ENCODE data around the gene KIF21B. TPM values are rescaled to one million over a fixed set of nuclear protein-coding genes. Genes with fewer than 3 reads are reported as not detected.

KIF21B gene
- total and polyA plus RNA-seq, 2 experiments from 2014 or later, result 0.03 TPM; not detected in 1

- H4K20me1 ChIP-seq (ENCODE audit: insufficient read depth), result no peaks in the 10 kb centered on the region
- no peak overlapping the region for H3K4me3 ChIP-seq
- peaks cover 4% of the 10 kb centered on the region; the same call in 1 of the 2 replicates for H3K27me3 ChIP-seq (replicated peaks; ENCODE audit: insufficient read depth)
- no peak overlapping the region for H3K27ac ChIP-seq
- no peak for DNase-seq
- peaks cover 5% of the 10 kb centered on the region; the same call in 1 of the 2 replicates for H3K4me1 ChIP-seq (ENCODE audit: insufficient read depth)
- H2AFZ ChIP-seq, result no peak overlapping the region
- H3K9me3 ChIP-seq (ENCODE audit: low read depth), result no peaks in the 10 kb centered on the region
- H3F3A ChIP-seq (ENCODE audit: insufficient read depth), result no peaks in the 10 kb centered on the region
- H3K79me2 ChIP-seq (ENCODE audit: insufficient read depth), result no peaks in the 10 kb centered on the region
- no peak overlapping the region for H3K9ac ChIP-seq
- TF ChIP-seq EZH2phosphoT487 (IDR thresholded peaks at IDR 0.05; ENCODE audit: insufficient read depth, low read depth) (no peak), EZH2 (IDR thresholded peaks at IDR 0.05; ENCODE audit: insufficient read depth, poor library complexity, severe bottlenecking) (no peak)
- H3K4me2 ChIP-seq (ENCODE audit: unreplicated experiment), result no peak overlapping the region
- WGBS, 2 experiments (ENCODE audit: low coverage in 1 of 2, low lambda C conversion rate in 2 of 2, missing lambda C conversion rate in 2 of 2), result 81 to 89% methylated on average over 2 of the region's 2 CpGs
- H3K36me3 ChIP-seq (ENCODE audit: low read depth), result no peaks in the 10 kb centered on the region
- in situ Hi-C loops (cut with MboI), result no loop called here
- no peaks in the 10 kb centered on the region for H3K9me2 ChIP-seq (ENCODE audit: insufficient read depth)
Observed at GRCh38 chr1:201022493-201022819, 1.1 kb downstream of the KIF21B start.

GRCh38 chr1:201021630-201022492 is 1.7 kb downstream of the KIF21B start:
- 76 to 86% methylated on average over 7 of the region's 7 CpGs for WGBS, 2 experiments (ENCODE audit: low coverage in 1 of 2, low lambda C conversion rate in 2 of 2, missing lambda C conversion rate in 2 of 2)
- Histone ChIP-seq H3K9ac (no peak overlapping the region), H3K4me2 (ENCODE audit: unreplicated experiment) (no peak overlapping the region), H3K4me1 (ENCODE audit: insufficient read depth) (peaks cover 5% of the 10 kb centered on the region; the same call in 1 of the 2 replicates), H3K9me2 (ENCODE audit: insufficient read depth) (no peaks in the 10 kb centered on the region), H3K79me2 (ENCODE audit: insufficient read depth) (no peaks in the 10 kb centered on the region), H3K9me3 (ENCODE audit: low read depth) (no peaks in the 10 kb centered on the region), H3F3A (ENCODE audit: insufficient read depth) (no peaks in the 10 kb centered on the region), H3K27ac (no peak overlapping the region), H4K20me1 (ENCODE audit: insufficient read depth) (no peaks in the 10 kb centered on the region), H3K36me3 (ENCODE audit: low read depth) (no peaks in the 10 kb centered on the region), H3K4me3 (no peak overlapping the region), H2AFZ (no peak overlapping the region), H3K27me3 (replicated peaks; ENCODE audit: insufficient read depth) (peaks cover 4% of the 10 kb centered on the region; the same call in 1 of the 2 replicates)
- TF ChIP-seq EZH2phosphoT487 (IDR thresholded peaks at IDR 0.05; ENCODE audit: insufficient read depth, low read depth) (no peak), EZH2 (IDR thresholded peaks at IDR 0.05; ENCODE audit: insufficient read depth, poor library complexity, severe bottlenecking) (no peak)
- DNase-seq, result no peak
- in situ Hi-C loops (cut with MboI), result no loop called here

- DNase-seq, result no peak
- H3K79me2 ChIP-seq (ENCODE audit: insufficient read depth), result no peaks in the 10 kb centered on the region
- in situ Hi-C loops (cut with MboI), result no loop called here
- H3K4me3 ChIP-seq, result no peak overlapping the region
- peaks cover 10% of the 10 kb centered on the region; the same call in 1 of the 2 replicates for H3K27me3 ChIP-seq (replicated peaks; ENCODE audit: insufficient read depth)
- H3K9me2 ChIP-seq (ENCODE audit: insufficient read depth), result no peaks in the 10 kb centered on the region
- TF ChIP-seq EZH2 (IDR thresholded peaks at IDR 0.05; ENCODE audit: insufficient read depth, poor library complexity, severe bottlenecking) (no peak), EZH2phosphoT487 (IDR thresholded peaks at IDR 0.05; ENCODE audit: insufficient read depth, low read depth) (no peak)
- H3K9me3 ChIP-seq (ENCODE audit: low read depth), result no peaks in the 10 kb centered on the region
- H4K20me1 ChIP-seq (ENCODE audit: insufficient read depth), result no peaks in the 10 kb centered on the region
- H3K27ac ChIP-seq, result no peak overlapping the region
- WGBS, 2 experiments (ENCODE audit: low coverage in 1 of 2, low lambda C conversion rate in 2 of 2, missing lambda C conversion rate in 2 of 2), result 66 to 72% methylated on average over 10 to 11 of the region's 11 CpGs
- H3F3A ChIP-seq (ENCODE audit: insufficient read depth), result no peaks in the 10 kb centered on the region
- no peaks in the 10 kb centered on the region for H3K36me3 ChIP-seq (ENCODE audit: low read depth)
- H3K9ac ChIP-seq, result no peak overlapping the region
- peaks cover 5% of the 10 kb centered on the region; the same call in 1 of the 2 replicates for H3K4me1 ChIP-seq (ENCODE audit: insufficient read depth)
- no peak overlapping the region for H3K4me2 ChIP-seq (ENCODE audit: unreplicated experiment)
- H2AFZ ChIP-seq, result no peak overlapping the region
Observed at GRCh38 chr1:201020721-201021629, 2.5 kb downstream of the KIF21B start.

- WGBS, 2 experiments (ENCODE audit: low coverage in 1 of 2, low lambda C conversion rate in 2 of 2, missing lambda C conversion rate in 2 of 2), result 81 to 86% methylated on average over 4 of the region's 4 CpGs
- no peak for DNase-seq
- no peaks in the 10 kb centered on the region for H3K79me2 ChIP-seq (ENCODE audit: insufficient read depth)
- no peak overlapping the region for H2AFZ ChIP-seq
- H3K9ac ChIP-seq, result no peak overlapping the region
- H3K27me3 ChIP-seq (replicated peaks; ENCODE audit: insufficient read depth), result peaks cover 11% of the 10 kb centered on the region
- no peaks in the 10 kb centered on the region for H3F3A ChIP-seq (ENCODE audit: insufficient read depth)
- H3K9me2 ChIP-seq (ENCODE audit: insufficient read depth), result no peaks in the 10 kb centered on the region
- no peak overlapping the region for H3K4me2 ChIP-seq (ENCODE audit: unreplicated experiment)
- in situ Hi-C loops (cut with MboI), result no loop called here
- no peaks in the 10 kb centered on the region for H4K20me1 ChIP-seq (ENCODE audit: insufficient read depth)
- H3K9me3 ChIP-seq (ENCODE audit: low read depth), result no peaks in the 10 kb centered on the region
- no peak for TF ChIP-seq EZH2 (IDR thresholded peaks at IDR 0.05; ENCODE audit: insufficient read depth, poor library complexity, severe bottlenecking)
- no peak for TF ChIP-seq EZH2phosphoT487 (IDR thresholded peaks at IDR 0.05; ENCODE audit: insufficient read depth, low read depth)
- no peak overlapping the region for H3K27ac ChIP-seq
- no peak overlapping the region for H3K4me3 ChIP-seq
- H3K4me1 ChIP-seq (ENCODE audit: insufficient read depth), result no peaks in the 10 kb centered on the region
- H3K36me3 ChIP-seq (ENCODE audit: low read depth), result no peaks in the 10 kb centered on the region
Observed at GRCh38 chr1:201020040-201020591, 3.4 kb downstream of the KIF21B start.

Measured in GM23248 (cell line).